ENCODE measurements around the gene RBM47.

RBM47 gene

GRCh38 chr4:40629401-40630334 is at the start of gene RBM47:
TSS of gene RBM47 (minus strand) at chr4:40629864. CDS start at chr4:40438893, 190,971 bp downstream.
- H3K27me3 Mint-ChIP-seq, result peaks cover 45% of the 10 kb centered on the region
- peak within 1 kb of the TSS; percentile 71 for H3K4me3 Mint-ChIP-seq
- peaks cover 32% of the 10 kb centered on the region for H3K4me1 Mint-ChIP-seq
- H3K27ac Mint-ChIP-seq, result peak within 1 kb of the TSS; percentile 18
- no peaks in the 10 kb centered on the region for H3K36me3 Mint-ChIP-seq (ENCODE audit: low read depth)
- no peaks in the 10 kb centered on the region for H3K9me3 Mint-ChIP-seq
- DNase-seq (peak; percentile 43), ATAC-seq (peak; percentile 43)

- ATAC-seq, result no peak
- H3K9me3 Mint-ChIP-seq, result no peaks in the 10 kb centered on the region
- DNase-seq, result no peak
- peaks cover 14% of the 10 kb centered on the region for H3K4me1 Mint-ChIP-seq
- no peak overlapping the region for H3K4me3 Mint-ChIP-seq
- H3K27me3 Mint-ChIP-seq, result peaks cover 3% of the 10 kb centered on the region
- no peaks in the 10 kb centered on the region for H3K36me3 Mint-ChIP-seq (ENCODE audit: low read depth)
- no peak overlapping the region for H3K27ac Mint-ChIP-seq
Measured at GRCh38 chr4:40678421-40678820, 48.8 kb upstream of the RBM47 start.

- H3K4me1 Mint-ChIP-seq, result peaks cover 27% of the 10 kb centered on the region
- H3K36me3 Mint-ChIP-seq (ENCODE audit: low read depth), result no peaks in the 10 kb centered on the region
- ATAC-seq, result no peak
- DNase-seq, result no peak
- no peak overlapping the region for H3K4me3 Mint-ChIP-seq
- no peaks in the 10 kb centered on the region for H3K9me3 Mint-ChIP-seq
- no peak overlapping the region for H3K27ac Mint-ChIP-seq
- H3K27me3 Mint-ChIP-seq, result no peaks in the 10 kb centered on the region
Measured at GRCh38 chr4:40675166-40675565, 45.5 kb upstream of the RBM47 start.

- Mint-ChIP-seq H3K27me3 (no peaks in the 10 kb centered on the region), H3K9me3 (no peaks in the 10 kb centered on the region), H3K4me1 (peaks cover 46% of the 10 kb centered on the region), H3K27ac (peak overlapping the region; percentile 85), H3K4me3 (peak overlapping the region; percentile 61), H3K36me3 (ENCODE audit: low read depth) (no peaks in the 10 kb centered on the region)
- peak; percentile 29 for DNase-seq
- ATAC-seq, result peak; percentile 93
Measured at GRCh38 chr4:40672528-40673522, 43.2 kb upstream of the RBM47 start.

- Mint-ChIP-seq H3K27ac (no peak overlapping the region), H3K4me1 (peaks cover 46% of the 10 kb centered on the region), H3K27me3 (no peaks in the 10 kb centered on the region), H3K9me3 (no peaks in the 10 kb centered on the region), H3K36me3 (ENCODE audit: low read depth) (no peaks in the 10 kb centered on the region), H3K4me3 (no peak overlapping the region)
- DNase-seq, result peak; percentile 14
- no peak for ATAC-seq
Measured at GRCh38 chr4:40669504-40669903, 39.8 kb upstream of the RBM47 start.

GRCh38 chr4:40665842-40666241 is 36.2 kb upstream of the RBM47 start:
- Mint-ChIP-seq H3K4me3 (no peak overlapping the region), H3K27ac (no peak overlapping the region), H3K27me3 (no peaks in the 10 kb centered on the region), H3K4me1 (peaks cover 32% of the 10 kb centered on the region), H3K36me3 (ENCODE audit: low read depth) (no peaks in the 10 kb centered on the region), H3K9me3 (no peaks in the 10 kb centered on the region)
- no peak for DNase-seq
- ATAC-seq, result no peak

GRCh38 chr4:40662962-40663604 is 33.4 kb upstream of the RBM47 start:
- Mint-ChIP-seq H3K4me3 (no peak overlapping the region), H3K27ac (peak overlapping the region; percentile 77), H3K4me1 (peaks cover 12% of the 10 kb centered on the region), H3K9me3 (no peaks in the 10 kb centered on the region), H3K36me3 (ENCODE audit: low read depth) (no peaks in the 10 kb centered on the region), H3K27me3 (no peaks in the 10 kb centered on the region)
- DNase-seq (peak; percentile 22), ATAC-seq (peak; percentile 83)

- no peaks in the 10 kb centered on the region for H3K27me3 Mint-ChIP-seq
- no peaks in the 10 kb centered on the region for H3K36me3 Mint-ChIP-seq (ENCODE audit: low read depth)
- DNase-seq (no peak), ATAC-seq (no peak)
- H3K9me3 Mint-ChIP-seq, result no peaks in the 10 kb centered on the region
- H3K4me1 Mint-ChIP-seq, result peaks cover 12% of the 10 kb centered on the region
- H3K4me3 Mint-ChIP-seq, result no peak overlapping the region
- no peak overlapping the region for H3K27ac Mint-ChIP-seq
Measured at GRCh38 chr4:40661803-40662202, 32.1 kb upstream of the RBM47 start.

- peaks cover 12% of the 10 kb centered on the region for H3K4me1 Mint-ChIP-seq
- peak; percentile 75 for ATAC-seq
- H3K4me3 Mint-ChIP-seq, result no peak overlapping the region
Measured at GRCh38 chr4:40656201-40656863, 26.7 kb upstream of the RBM47 start.

GRCh38 chr4:40651280-40651679 is 21.6 kb upstream of the RBM47 start:
- no peak for DNase-seq

More at GRCh38 chr4:40656201-40656863, 26.7 kb upstream of the RBM47 start:
- H3K27ac Mint-ChIP-seq, result peak overlapping the region; percentile 0
- no peaks in the 10 kb centered on the region for H3K27me3 Mint-ChIP-seq
- DNase-seq, result no peak
- H3K36me3 Mint-ChIP-seq (ENCODE audit: low read depth), result no peaks in the 10 kb centered on the region
- H3K9me3 Mint-ChIP-seq, result no peaks in the 10 kb centered on the region

GRCh38 chr4:40649321-40649720 is 19.7 kb upstream of the RBM47 start:
- no peak overlapping the region for H3K4me3 Mint-ChIP-seq
- no peaks in the 10 kb centered on the region for H3K9me3 Mint-ChIP-seq
- no peak for ATAC-seq
- no peak for DNase-seq
- H3K27me3 Mint-ChIP-seq, result peaks cover 2% of the 10 kb centered on the region
- no peak overlapping the region for H3K27ac Mint-ChIP-seq
- no peaks in the 10 kb centered on the region for H3K4me1 Mint-ChIP-seq
- no peaks in the 10 kb centered on the region for H3K36me3 Mint-ChIP-seq (ENCODE audit: low read depth)

More at GRCh38 chr4:40651280-40651679, 21.6 kb upstream of the RBM47 start:
- no peak for ATAC-seq
- no peak overlapping the region for H3K27ac Mint-ChIP-seq
- no peaks in the 10 kb centered on the region for H3K27me3 Mint-ChIP-seq
- H3K4me1 Mint-ChIP-seq, result peaks cover 5% of the 10 kb centered on the region
- H3K4me3 Mint-ChIP-seq, result no peak overlapping the region
- no peaks in the 10 kb centered on the region for H3K9me3 Mint-ChIP-seq
- H3K36me3 Mint-ChIP-seq (ENCODE audit: low read depth), result no peaks in the 10 kb centered on the region

- Mint-ChIP-seq H3K36me3 (ENCODE audit: low read depth) (no peaks in the 10 kb centered on the region), H3K27me3 (peaks cover 2% of the 10 kb centered on the region), H3K27ac (no peak overlapping the region), H3K4me3 (no peak overlapping the region), H3K4me1 (no peaks in the 10 kb centered on the region), H3K9me3 (no peaks in the 10 kb centered on the region)
- DNase-seq, result no peak
- ATAC-seq, result no peak
Measured at GRCh38 chr4:40648742-40649281, 19.1 kb upstream of the RBM47 start.

- ATAC-seq, result no peak
- no peak for DNase-seq
- Mint-ChIP-seq H3K27me3 (peaks cover 2% of the 10 kb centered on the region), H3K27ac (no peak overlapping the region), H3K4me1 (no peaks in the 10 kb centered on the region), H3K4me3 (no peak overlapping the region), H3K9me3 (no peaks in the 10 kb centered on the region), H3K36me3 (ENCODE audit: low read depth) (no peaks in the 10 kb centered on the region)
Measured at GRCh38 chr4:40648131-40648530, 18.5 kb upstream of the RBM47 start.

Data from activated naive CD8-positive, alpha-beta T cell treated with anti-CD3 and anti-CD28 coated beads, Interleukin-2, amount 50 U/mL, for 24 hours (primary cell).